Mucosa of descending colon (tissue), 3 donors: Measurements from ENCODE around the gene SNX14. TPM values are rescaled to one million over a fixed set of nuclear protein-coding genes. Genes with fewer than 3 reads are reported as not detected.

ENCODE experiments used
- ATAC-seq: fragments of 200-7000 bp; cut with Tn5 transposase; one replicate; pipeline ENCODE4 v1.9.1; 2020; ENCODE audit warnings: mild to moderate bottlenecking, moderate library complexity
- DNase-seq, 3 donors: peaks; one replicate each; pipeline ENCODE4 v3.0.0-alpha.2; 2020
- H3K36me3 ChIP-seq: fragments of 200-600 bp; one replicate; pipeline ENCODE4 v1.8.0; 2021; ENCODE audit warnings: low read depth, mild to moderate bottlenecking
- H3K4me1 ChIP-seq: fragments of 200-600 bp; one replicate; pipeline ENCODE4 v1.8.0; 2021; ENCODE audit warnings: low read depth, mild to moderate bottlenecking
- H3K4me3 ChIP-seq: fragments of 200-600 bp; one replicate; pipeline ENCODE4 v1.8.0; 2021; ENCODE audit warnings: mild to moderate bottlenecking
- H3K9me3 ChIP-seq: fragments of 200-600 bp; one replicate; pipeline ENCODE4 v1.8.0; 2021; ENCODE audit warnings: mild to moderate bottlenecking
- intact Hi-C, 2 donors: fragments of 100-400 bp; cut with DNase I in 1 of 2; cut with micrococcal nuclease in 1 of 2; formaldehyde crosslinking; loops; one replicate each; pipeline versions ENCODE4 v1.11.0 to v1.11.1; 2022; cut with DNase I, micrococcal nuclease
- total RNA-seq, 3 donors: library from RNA; stranded (reverse); fragmentation: NEBNext Ultra II Directional in 2 of 3; extraction: Animal tissue kit (Norgen Biotek cat#: 25700) in 2 of 3; gene quantifications; one replicate each; pipeline versions ENCODE4 v1.2.1 to v1.2.4, GENCODE V29; 2021 to 2023
- TF ChIP-seq, protein P1 (sequence below): fragments of 200-600 bp; IDR thresholded peaks from one replicate; pipeline ENCODE4 v1.8.0; 2022; ENCODE audit warnings: antibody characterized with exemption, mild to moderate bottlenecking
- donor health status: DM: no; HTN: no; CAD: no; lungs with moderate emphysema.
- donor health status: DM: no; HTN: no; CAD: no.
- donor health status: DM: no; HTN: yes; CAD: no.

SNX14 gene
- total RNA-seq, 3 donors from 2014 or later = 62.9 to 81.4 (median 71.0) TPM

DNA sequence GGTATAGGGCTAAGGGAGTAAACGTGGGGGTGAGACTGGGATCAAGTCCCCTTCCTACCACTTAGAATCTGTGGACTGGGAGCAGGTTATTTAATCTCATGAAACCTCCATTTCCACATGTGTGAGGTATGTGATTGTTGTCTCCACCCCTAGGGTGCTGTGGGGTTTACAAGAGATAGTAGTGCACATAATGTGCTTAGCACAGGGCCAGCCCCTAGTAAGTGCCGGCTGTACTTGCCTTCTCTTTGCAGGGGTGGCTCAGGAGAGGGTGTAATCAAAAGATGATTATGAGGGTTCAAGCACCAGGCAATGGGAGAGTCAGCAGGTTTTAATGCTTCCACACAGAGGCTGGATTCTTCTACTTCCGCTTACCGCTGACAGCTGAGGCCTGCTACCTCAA, 136.9 kb downstream of the SNX14 start:
- Histone ChIP-seq H3K4me3 (no peak overlapping the region), H3K36me3 (no peaks in the 10 kb centered on the region), H3K9me3 (no peaks in the 10 kb centered on the region), H3K4me1 (peaks cover 17% of the 10 kb centered on the region)
- TF ChIP-seq, protein P1, sequence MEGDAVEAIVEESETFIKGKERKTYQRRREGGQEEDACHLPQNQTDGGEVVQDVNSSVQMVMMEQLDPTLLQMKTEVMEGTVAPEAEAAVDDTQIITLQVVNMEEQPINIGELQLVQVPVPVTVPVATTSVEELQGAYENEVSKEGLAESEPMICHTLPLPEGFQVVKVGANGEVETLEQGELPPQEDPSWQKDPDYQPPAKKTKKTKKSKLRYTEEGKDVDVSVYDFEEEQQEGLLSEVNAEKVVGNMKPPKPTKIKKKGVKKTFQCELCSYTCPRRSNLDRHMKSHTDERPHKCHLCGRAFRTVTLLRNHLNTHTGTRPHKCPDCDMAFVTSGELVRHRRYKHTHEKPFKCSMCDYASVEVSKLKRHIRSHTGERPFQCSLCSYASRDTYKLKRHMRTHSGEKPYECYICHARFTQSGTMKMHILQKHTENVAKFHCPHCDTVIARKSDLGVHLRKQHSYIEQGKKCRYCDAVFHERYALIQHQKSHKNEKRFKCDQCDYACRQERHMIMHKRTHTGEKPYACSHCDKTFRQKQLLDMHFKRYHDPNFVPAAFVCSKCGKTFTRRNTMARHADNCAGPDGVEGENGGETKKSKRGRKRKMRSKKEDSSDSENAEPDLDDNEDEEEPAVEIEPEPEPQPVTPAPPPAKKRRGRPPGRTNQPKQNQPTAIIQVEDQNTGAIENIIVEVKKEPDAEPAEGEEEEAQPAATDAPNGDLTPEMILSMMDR = no peak
- intact Hi-C loops = no loop called here
- no peak for ATAC-seq
- DNase-seq = no peak

Other genes starting within 250 kb of the SNX14 start
- gene NT5E, start 143.8 kb downstream of the SNX14 start, total RNA-seq = 10 to 100 TPM; 29.0 to 75.8 (median 29.7) TPM
- gene SYNCRIP, start 49.0 kb upstream of the SNX14 start, total RNA-seq = 100 to 1,000 TPM in 1 of 3 donors, 10 to 100 TPM in 2; 55.8 to 127 (median 92.7) TPM